Lower leg skin (tissue), 4 donors: ENCODE results near the gene SBF1. TPM values are rescaled to one million over a fixed set of nuclear protein-coding genes. Genes with fewer than 3 reads are reported as not detected.

Experiments
- DNase-seq, 2 donors: peaks; one replicate each; pipeline ENCODE4 v3.0.0-alpha.2; 2019; ENCODE audit warnings: low spot score in 2 of 2
- H3K4me3 ChIP-seq: fragments of 200-600 bp; sonication (generic); 2 replicates; pipeline ENCODE4 v1.5.1; 2017; ENCODE audit warnings: mild to moderate bottlenecking, low read depth; ENCODE audit not compliant: poor library complexity, severe bottlenecking
- CTCF ChIP-seq, 3 donors: fragments of 450-650 bp; IDR thresholded peaks; one replicate each; pipeline ENCODE4 v1.5.1; 2016; ENCODE audit warnings: antibody characterized with exemption in 3 of 3, mild to moderate bottlenecking in 3 of 3, moderate library complexity in 2 of 3
- POLR2A ChIP-seq, 2 donors: fragments of 450-650 bp; IDR thresholded peaks; one replicate each; pipeline ENCODE4 v1.6.1; 2016 to 2017; ENCODE audit warnings: antibody characterized with exemption in 2 of 2, mild to moderate bottlenecking in 1 of 2, moderate library complexity in 1 of 2
- WGBS, 2 donors: methylation state at CpG; one replicate each; pipeline ENCODE4 v1.1.5; 2018; 5-methylcytosine and 5-hydroxymethylcytosine counted together
- intact Hi-C: fragments of 100-400 bp; cut with DNase I; formaldehyde crosslinking; loops from one replicate; pipeline ENCODE4 v1.15.0; 2023; ENCODE audit warnings: low total_unique reads
- total RNA-seq, 4 donors: library from RNA; depleted of rRNA; stranded (reverse); fragments of >200 nt; gene quantifications; one replicate each; pipeline ENCODE4 v1.1.0, GENCODE V29; 2016

Gene SBF1
- total RNA-seq, 4 donors from 2014 or later = 70.8 to 123 (median 87.2) TPM

- 94 to 95% methylated on average over 17 to 23 of the region's 26 CpGs for WGBS, 2 donors
- no peak for DNase-seq
- intact Hi-C loops = no loop called here
Observed at GRCh38 chr22:50461536-50461935, 13.3 kb downstream of the SBF1 start.

GRCh38 chr22:50460938-50461337 is 13.9 kb downstream of the SBF1 start:
- H3K4me3 ChIP-seq = no peak overlapping the region
- TF ChIP-seq CTCF (IDR thresholded peaks at IDR 0.05) = no peak
- TF ChIP-seq POLR2A (IDR thresholded peaks at IDR 0.05) = no peak
- intact Hi-C loops = no loop called here
- WGBS, 2 donors = 64 to 75% methylated on average over 17 of the region's 17 CpGs
- DNase-seq = peak in 1 of 2 donors; percentile 45

More at GRCh38 chr22:50461536-50461935, 13.3 kb downstream of the SBF1 start:
- no peak for TF ChIP-seq CTCF (IDR thresholded peaks at IDR 0.05)
- no peak for TF ChIP-seq POLR2A (IDR thresholded peaks at IDR 0.05)
- H3K4me3 ChIP-seq = no peak overlapping the region

GRCh38 chr22:50459496-50460140 is 15.2 kb downstream of the SBF1 start:
- TF ChIP-seq CTCF (IDR thresholded peaks at IDR 0.05) = no peak
- TF ChIP-seq POLR2A (IDR thresholded peaks at IDR 0.05) = no peak
- DNase-seq = no peak
- intact Hi-C loops = no loop called here
- 91 to 97% methylated on average over 19 to 29 of the region's 41 CpGs for WGBS, 2 donors
- no peak overlapping the region for H3K4me3 ChIP-seq

GRCh38 chr22:50459016-50459415 is 15.8 kb downstream of the SBF1 start:
- 93 to 95% methylated on average over 20 to 22 of the region's 22 CpGs for WGBS, 2 donors

GRCh38 chr22:50456466-50457234 is 18.2 kb downstream of the SBF1 start:
- DNase-seq = no peak
- 84 to 90% methylated on average over 20 to 25 of the region's 34 CpGs for WGBS, 2 donors
- H3K4me3 ChIP-seq = no peak overlapping the region
- intact Hi-C loops = no loop called here
- TF ChIP-seq CTCF (IDR thresholded peaks at IDR 0.05) = no peak

More at GRCh38 chr22:50459016-50459415, 15.8 kb downstream of the SBF1 start:
- no peak overlapping the region for H3K4me3 ChIP-seq
- intact Hi-C loops = no loop called here
- DNase-seq = no peak
- TF ChIP-seq POLR2A (IDR thresholded peaks at IDR 0.05) (no peak), CTCF (IDR thresholded peaks at IDR 0.05) (no peak)
